CD14-positive monocyte (primary cell): ENCODE results near the gene CIB1. TPM values are rescaled to one million over a fixed set of nuclear protein-coding genes. Genes with fewer than 3 reads are reported as not detected.

Experiments
- DNase-seq, 3 donors: peaks; one replicate each; pipeline ENCODE4 v3.0.0-alpha.2; 2011 to 2022
- H2AFZ ChIP-seq: 2 replicates; pipeline ENCODE4 v1.6.0; 2012; ENCODE audit warnings: mild to moderate bottlenecking, low read depth, low read length, inconsistent platforms; ENCODE audit not compliant: insufficient read depth, poor library complexity, severe bottlenecking
- H3K27ac ChIP-seq, 2 donors: 1 replicate in 1 of 2; 2 replicates in 1 of 2; pipeline ENCODE4 v1.5.1; 2012 to 2013; ENCODE audit warnings: low read length in 2 of 2, control low read depth in 1 of 2, inconsistent platforms in 1 of 2, low read depth in 1 of 2, mild to moderate bottlenecking in 1 of 2
- H3K27me3 ChIP-seq, 2 donors: one replicate each; pipeline versions ENCODE4 v1.6.0 to v1.6.1; 2011 to 2013; ENCODE audit warnings: low read length in 2 of 2; ENCODE audit not compliant: control insufficient read depth in 2 of 2, insufficient read depth in 2 of 2
- H3K36me3 ChIP-seq, 2 donors: replicated peaks in 1 of 2; 1 replicate in 1 of 2; 2 replicates in 1 of 2; pipeline versions ENCODE4 v1.5.1 to v1.6.1; 2012 to 2013; ENCODE audit warnings: low read length in 2 of 2, control low read depth in 1 of 2, inconsistent platforms in 1 of 2, mild to moderate bottlenecking in 1 of 2; ENCODE audit not compliant: insufficient read depth in 2 of 2, control insufficient read depth in 1 of 2
- H3K4me1 ChIP-seq, 2 donors: 1 replicate in 1 of 2; 2 replicates in 1 of 2; pipeline versions ENCODE4 v1.5.1 to v1.6.1; 2012 to 2013; ENCODE audit warnings: low read length in 2 of 2, control low read depth in 1 of 2, inconsistent platforms in 1 of 2, mild to moderate bottlenecking in 1 of 2, moderate library complexity in 1 of 2; ENCODE audit not compliant: insufficient read depth in 2 of 2, control insufficient read depth in 1 of 2
- H3K4me2 ChIP-seq: replicated peaks from 2 replicates; pipeline ENCODE3; 2012; ENCODE audit warnings: low read length, moderate library complexity, mild to moderate bottlenecking; ENCODE audit not compliant: poor library complexity, severe bottlenecking; ENCODE audit errors: extremely low read depth
- H3K4me3 ChIP-seq, 3 experiments: fragments of 200-600 bp in 1 of 3; sonication (generic) in 1 of 3; replicated peaks in 1 of 3; 1 replicate in 2 of 3; 2 replicates in 1 of 3; pipeline ENCODE4 v1.5.1; 2011 to 2013; ENCODE audit warnings: low read length in 3 of 3, mild to moderate bottlenecking in 3 of 3, control low read depth in 2 of 3, low read depth in 2 of 3, inconsistent platforms in 1 of 3, moderate library complexity in 1 of 3
- H3K79me2 ChIP-seq: 2 replicates; pipeline ENCODE4 v1.6.0; 2012; ENCODE audit warnings: mild to moderate bottlenecking, control low read depth, inconsistent platforms, low read length, moderate library complexity; ENCODE audit not compliant: insufficient read depth
- H3K9ac ChIP-seq: 2 replicates; pipeline ENCODE4 v1.6.0; 2017; ENCODE audit warnings: low read length, mild to moderate bottlenecking; ENCODE audit not compliant: insufficient read depth, poor library complexity, severe bottlenecking
- H3K9me3 ChIP-seq, 2 donors: replicated peaks in 1 of 2; 1 replicate in 1 of 2; 2 replicates in 1 of 2; pipeline versions ENCODE4 v1.5.1 to v1.6.1; 2012 to 2013; ENCODE audit warnings: low read length in 2 of 2, control low read depth in 1 of 2; ENCODE audit not compliant: control insufficient read depth in 1 of 2, insufficient read depth in 1 of 2
- H4K20me1 ChIP-seq: 2 replicates; pipeline ENCODE4 v1.6.0; 2012; ENCODE audit warnings: mild to moderate bottlenecking, low read length, control low read depth, moderate library complexity; ENCODE audit not compliant: insufficient read depth
- H3K27ac Mint-ChIP-seq, 7 donors: one replicate each; pipeline ENCODE4 v1.8.0; 2020; ENCODE audit warnings: mild to moderate bottlenecking in 7 of 7, mixed read lengths in 7 of 7, moderate library complexity in 6 of 7, inconsistent platforms in 2 of 7
- H3K27me3 Mint-ChIP-seq, 3 donors: one replicate each; pipeline ENCODE4 v1.8.0; 2021 to 2022; ENCODE audit warnings: low read depth in 3 of 3, mild to moderate bottlenecking in 3 of 3, mixed read lengths in 3 of 3, moderate library complexity in 3 of 3, inconsistent platforms in 1 of 3
- H3K36me3 Mint-ChIP-seq, 2 donors: one replicate each; pipeline ENCODE4 v1.8.0; 2020; ENCODE audit warnings: mixed read lengths in 2 of 2, inconsistent platforms in 1 of 2, mild to moderate bottlenecking in 1 of 2
- H3K4me1 Mint-ChIP-seq: one replicate; pipeline ENCODE4 v1.8.0; 2020; ENCODE audit warnings: mild to moderate bottlenecking, mixed read lengths
- H3K4me3 Mint-ChIP-seq, 2 donors: one replicate each; pipeline ENCODE4 v1.8.0; 2020; ENCODE audit warnings: mild to moderate bottlenecking in 2 of 2, mixed read lengths in 2 of 2, moderate library complexity in 1 of 2
- H3K9me3 Mint-ChIP-seq, 7 donors: one replicate each; pipeline ENCODE4 v1.8.0; 2020 to 2022; ENCODE audit warnings: mixed read lengths in 7 of 7, mild to moderate bottlenecking in 6 of 7, moderate library complexity in 6 of 7, inconsistent platforms in 2 of 7
- WGBS: methylation state at CpG from one replicate; pipeline ENCODE4 v1.1.5; 2013; ENCODE audit warnings: missing lambda C conversion rate; ENCODE audit not compliant: insufficient coverage; 5-methylcytosine and 5-hydroxymethylcytosine counted together
- intact Hi-C, 2 donors: fragments of 100-400 bp; cut with micrococcal nuclease; formaldehyde crosslinking; loops; one replicate each; pipeline versions ENCODE4 v1.15.0 to v1.15.1; 2023
- polyA plus RNA-seq, 3 donors: library from polyadenylated mRNA; depleted of rRNA in 1 of 3; unstranded in 2 of 3; stranded (reverse) in 1 of 3; fragments of 300-500 nt in 2 of 3; fragments of >200 nt in 1 of 3; fragmentation: Illumina TruSeq in 2 of 3; gene quantifications; 1 replicate in 2 of 3; 2 replicates in 1 of 3; pipeline ENCODE4 v1.2.3, GENCODE V29; 2012 to 2021
- TF ChIP-seq, protein P1 (sequence below): fragments of 200-600 bp; IDR thresholded peaks from one replicate; pipeline ENCODE4 v1.8.0; 2022; ENCODE audit warnings: antibody characterized with exemption, mild to moderate bottlenecking

CIB1 gene
- polyA plus RNA-seq, 3 donors, result 77.5 to 197 (median 169) TPM

DNA sequence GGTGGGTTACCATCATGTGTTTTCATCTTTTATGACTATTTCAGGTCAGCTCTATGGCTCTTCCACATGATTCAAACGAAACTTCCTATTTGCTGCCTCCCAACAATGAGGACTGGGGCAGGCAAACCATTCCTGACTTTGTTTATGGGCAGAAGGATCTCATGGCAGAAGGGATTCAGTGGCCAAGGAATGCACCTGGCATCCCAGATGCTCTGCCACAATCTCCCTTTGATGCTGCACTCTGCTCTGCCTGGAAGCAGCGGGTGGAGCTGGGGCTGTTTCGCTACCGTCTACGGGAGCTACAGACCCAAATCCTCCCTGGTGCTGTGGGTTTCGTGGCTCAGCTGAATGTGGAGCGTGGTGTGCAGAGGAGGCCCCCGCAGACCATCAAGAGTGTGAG lies 7.1 kb upstream of the CIB1 start:
- Histone ChIP-seq H3K9me3 (no peaks in the 10 kb centered on the region), H3K4me1 (no peaks in the 10 kb centered on the region), H3K4me2 (no peak overlapping the region), H4K20me1 (no peaks in the 10 kb centered on the region), H3K9ac (no peak overlapping the region), H3K4me3 (no peak overlapping the region), H2AFZ (no peak overlapping the region), H3K27ac (no peak overlapping the region), H3K36me3 (peaks cover 18 to 38% of the 10 kb centered on the region in 2 donors), H3K27me3 (no peaks in the 10 kb centered on the region), H3K79me2 (no peaks in the 10 kb centered on the region)
- WGBS, result 94% methylated on average over 8 of the region's 8 CpGs
- no peak overlapping the region for H3K4me3 Mint-ChIP-seq
- intact Hi-C loops, result no loop called here
- H3K4me1 Mint-ChIP-seq, result peaks cover 5% of the 10 kb centered on the region
- H3K9me3 Mint-ChIP-seq, result peaks cover 0 to 5% (median 0%) of the 10 kb centered on the region in 7 donors
- H3K36me3 Mint-ChIP-seq, result peaks cover 28 to 43% of the 10 kb centered on the region in 2 donors
- H3K27me3 Mint-ChIP-seq, result peaks cover 0 to 1% (median 1%) of the 10 kb centered on the region in 3 donors
- no peak overlapping the region for H3K27ac Mint-ChIP-seq
- no peak for DNase-seq
- TF ChIP-seq, protein P1, sequence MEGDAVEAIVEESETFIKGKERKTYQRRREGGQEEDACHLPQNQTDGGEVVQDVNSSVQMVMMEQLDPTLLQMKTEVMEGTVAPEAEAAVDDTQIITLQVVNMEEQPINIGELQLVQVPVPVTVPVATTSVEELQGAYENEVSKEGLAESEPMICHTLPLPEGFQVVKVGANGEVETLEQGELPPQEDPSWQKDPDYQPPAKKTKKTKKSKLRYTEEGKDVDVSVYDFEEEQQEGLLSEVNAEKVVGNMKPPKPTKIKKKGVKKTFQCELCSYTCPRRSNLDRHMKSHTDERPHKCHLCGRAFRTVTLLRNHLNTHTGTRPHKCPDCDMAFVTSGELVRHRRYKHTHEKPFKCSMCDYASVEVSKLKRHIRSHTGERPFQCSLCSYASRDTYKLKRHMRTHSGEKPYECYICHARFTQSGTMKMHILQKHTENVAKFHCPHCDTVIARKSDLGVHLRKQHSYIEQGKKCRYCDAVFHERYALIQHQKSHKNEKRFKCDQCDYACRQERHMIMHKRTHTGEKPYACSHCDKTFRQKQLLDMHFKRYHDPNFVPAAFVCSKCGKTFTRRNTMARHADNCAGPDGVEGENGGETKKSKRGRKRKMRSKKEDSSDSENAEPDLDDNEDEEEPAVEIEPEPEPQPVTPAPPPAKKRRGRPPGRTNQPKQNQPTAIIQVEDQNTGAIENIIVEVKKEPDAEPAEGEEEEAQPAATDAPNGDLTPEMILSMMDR, result no peak

DNA sequence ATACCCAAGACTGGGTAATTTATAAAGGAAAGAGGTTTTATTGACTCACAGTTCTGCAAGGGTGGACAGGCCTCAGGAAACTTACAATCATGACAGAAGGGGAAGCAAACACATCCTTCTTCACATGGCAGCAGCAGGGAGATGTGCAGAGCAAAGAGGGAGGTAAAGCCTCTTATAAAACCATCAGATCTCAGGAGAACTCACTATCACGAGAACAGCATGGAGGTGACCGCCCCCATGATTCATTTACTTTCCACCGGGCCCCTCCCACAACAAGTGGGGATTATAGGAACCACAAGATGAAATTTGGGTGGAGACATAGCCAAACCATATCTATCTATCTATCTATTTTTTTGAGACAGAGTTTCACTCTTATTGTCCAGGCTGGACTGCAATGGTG lies 5.6 kb upstream of the CIB1 start:
- Mint-ChIP-seq H3K4me3 (no peak overlapping the region), H3K9me3 (peaks cover 0 to 5% (median 0%) of the 10 kb centered on the region in 7 donors), H3K27ac (peak overlapping the region in 2 of 7 donors; percentile 7 to 69), H3K36me3 (peaks cover 31 to 43% of the 10 kb centered on the region in 2 donors), H3K27me3 (peaks cover 0 to 1% (median 1%) of the 10 kb centered on the region in 3 donors), H3K4me1 (peaks cover 13% of the 10 kb centered on the region)
- H2AFZ ChIP-seq, result no peak overlapping the region
- no CpG with 5 or more reads among the region's 3 CpGs for WGBS
- peaks cover 3% of the 10 kb centered on the region for H3K79me2 ChIP-seq
- no peak overlapping the region for H3K4me2 ChIP-seq
- no peaks in the 10 kb centered on the region for H3K9me3 ChIP-seq
- TF ChIP-seq, protein P1, result no peak
- H4K20me1 ChIP-seq, result no peaks in the 10 kb centered on the region
- intact Hi-C loops, result loop anchor here in 1 of 2 donors (10.0 kb wide), 2 partner anchors 145 to 665 kb away; partner anchors contain the start of genes IQGAP1 and TICRR
- peaks cover 7 to 8% of the 10 kb centered on the region in 2 donors for H3K4me1 ChIP-seq
- DNase-seq, result peak in 1 of 3 donors; percentile 41
- H3K27me3 ChIP-seq, result no peaks in the 10 kb centered on the region
- no peak overlapping the region for H3K27ac ChIP-seq
- no peak overlapping the region for H3K9ac ChIP-seq
- H3K36me3 ChIP-seq, result peaks cover 18 to 38% of the 10 kb centered on the region in 2 donors
- no peak overlapping the region for H3K4me3 ChIP-seq
